HL-60 (cell line): Measurements from ENCODE around the gene FECH.
A peak's percentile ranks its signal among the peaks of the same experiment; 100 is the strongest.

ENCODE experiments used
- DNase-seq, 2 experiments: peaks; one replicate each; pipeline ENCODE4 v3.0.0-alpha.2; 2010 to 2020; ENCODE audit warnings: low read depth in 1 of 2, low spot score in 1 of 2
- H3K27ac ChIP-seq: fragments of 250-450 bp; sonication (Bioruptor Pico); replicated peaks from 2 replicates; pipeline ENCODE4 v1.5.1; 2020; ENCODE audit warnings: mild to moderate bottlenecking, moderate library complexity
- H3K27me3 ChIP-seq: fragments of 250-450 bp; sonication (Bioruptor Pico); 2 replicates; pipeline ENCODE4 v1.5.1; 2021; ENCODE audit warnings: mild to moderate bottlenecking, moderate library complexity; ENCODE audit not compliant: insufficient read depth, poor library complexity, severe bottlenecking
- H3K4me3 ChIP-seq: replicated peaks from 2 replicates; pipeline ENCODE4 v1.5.1; 2011; ENCODE audit warnings: mild to moderate bottlenecking, control low read depth, low read length; ENCODE audit not compliant: insufficient read depth
- CTCF ChIP-seq: IDR thresholded peaks from one replicate; pipeline ENCODE4 v1.5.1; 2011; ENCODE audit warnings: low read length, control low read depth, inconsistent platforms; ENCODE audit not compliant: insufficient read depth
- GABPA ChIP-seq: IDR thresholded peaks from 2 replicates; pipeline ENCODE4 v1.6.1; 2012; ENCODE audit warnings: low read depth
- POLR2AphosphoS5 ChIP-seq: IDR thresholded peaks from 2 replicates; pipeline ENCODE4 v1.6.1; 2012; ENCODE audit warnings: low read depth
- REST ChIP-seq: IDR thresholded peaks from 2 replicates; pipeline ENCODE4 v1.6.1; 2012; ENCODE audit warnings: low read depth; ENCODE audit not compliant: insufficient replicate concordance
- SPI1 ChIP-seq: IDR thresholded peaks from 2 replicates; pipeline ENCODE4 v1.6.1; 2012; ENCODE audit warnings: low read depth, mild to moderate bottlenecking, borderline replicate concordance

The FECH gene

GRCh38 chr18:57630754-57631595, 44.5 kb upstream of the FECH start:
- TF ChIP-seq SPI1 (no peak), POLR2AphosphoS5 (no peak), GABPA (no peak), CTCF (no peak), REST (no peak)
- peak overlapping the region; percentile 67 for H3K27ac ChIP-seq

DNA sequence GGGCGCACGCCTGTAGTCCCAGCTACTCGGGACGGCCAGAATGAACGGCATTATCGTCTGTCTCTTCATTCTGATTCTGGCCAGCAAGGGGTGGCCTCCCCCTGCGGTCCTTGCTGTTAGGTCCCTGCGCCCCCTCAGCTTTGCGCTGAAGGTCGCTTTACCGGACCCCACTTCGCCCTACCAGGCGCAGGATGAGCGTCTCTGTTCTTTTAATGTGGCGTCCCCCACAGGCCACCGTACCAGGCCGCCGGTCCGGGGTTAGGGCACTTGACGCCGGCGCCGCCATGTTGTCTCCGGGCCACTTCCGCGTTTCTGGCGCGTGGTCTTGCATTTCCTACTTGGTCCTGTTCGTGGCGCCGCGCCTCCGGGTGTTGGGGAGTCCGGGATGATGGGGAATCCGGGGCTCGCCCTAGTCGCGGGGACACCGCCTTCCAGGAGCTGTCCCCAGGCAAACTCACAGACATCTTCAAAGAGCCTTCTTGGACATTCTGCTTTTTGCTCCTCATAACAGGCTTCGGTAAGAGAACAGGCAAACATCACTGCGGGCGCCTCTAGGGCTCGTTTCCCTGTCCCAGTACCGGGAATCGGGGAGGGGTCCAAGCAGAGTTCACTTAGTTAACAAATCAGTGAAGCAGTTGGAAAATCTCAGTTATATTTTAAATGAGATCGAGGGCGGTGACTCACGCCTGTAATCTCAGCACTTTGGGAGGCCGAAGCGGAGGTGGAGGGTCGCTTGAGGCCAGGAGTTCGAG, 43.7 kb upstream of the FECH start:
- peak; percentile 97 to 99 for DNase-seq
- TF ChIP-seq SPI1 (peak; percentile 90), CTCF (peak; percentile 74), POLR2AphosphoS5 (peak; percentile 71), GABPA (0 out of 2 replicates have a peak, but pooled peaks have one; percentile 45), REST (peak; percentile 71)
- H3K27ac ChIP-seq: peak overlapping the region; percentile 67
- H3K27me3 ChIP-seq: no peaks in the 10 kb centered on the region
- H3K4me3 ChIP-seq: peak overlapping the region; percentile 95

More at GRCh38 chr18:57630754-57631595, 44.5 kb upstream of the FECH start:
- peak overlapping the region; percentile 95 for H3K4me3 ChIP-seq
- no peaks in the 10 kb centered on the region for H3K27me3 ChIP-seq
- no peak for DNase-seq

DNA sequence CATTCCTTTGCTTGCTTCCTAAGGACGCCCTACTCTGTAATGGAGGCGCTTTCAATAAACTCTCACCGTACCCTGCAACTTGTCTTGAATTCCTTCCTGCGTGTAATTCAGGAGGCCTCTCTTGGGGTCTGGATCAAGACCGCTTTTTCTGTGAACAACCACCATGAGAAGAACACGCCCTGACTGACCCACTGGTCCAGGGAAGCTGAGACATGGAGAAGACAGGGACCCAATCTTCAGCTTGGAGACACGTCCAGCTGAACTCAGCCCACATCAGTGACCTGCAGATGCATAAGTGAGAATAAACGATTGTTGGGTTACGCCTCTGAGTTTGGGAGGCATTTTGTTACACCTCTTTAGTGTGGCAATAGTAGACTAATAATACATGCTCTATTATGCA, 42.9 kb upstream of the FECH start:
- H3K27me3 ChIP-seq: no peaks in the 10 kb centered on the region
- H3K27ac ChIP-seq: peak overlapping the region; percentile 67
- peak overlapping the region; percentile 95 for H3K4me3 ChIP-seq
- no peak for DNase-seq
- no peak for TF ChIP-seq CTCF
- TF ChIP-seq SPI1: no peak
- TF ChIP-seq REST: no peak
- TF ChIP-seq POLR2AphosphoS5: no peak
- no peak for TF ChIP-seq GABPA
